PC-9 (cell line): ENCODE results near the gene CENPV. TPM values are rescaled to one million over a fixed set of nuclear protein-coding genes. Genes with fewer than 3 reads are reported as not detected.

Experiments used
- BruUV-seq: library from RNA; stranded (reverse); fragments of 400-500 nt; replicated peaks from 2 replicates; lab custom pipeline; 2021; lab: Mats Ljungman, UMichigan
- CTCF ChIA-PET: fragments of 300-600 bp; sonication (Branson Sonifier 250); formaldehyde crosslinking; loops from one replicate; lab custom pipeline; 2022; ENCODE audit warnings: antibody characterized with exemption; lab: Charles Lee
- POLR2A ChIA-PET: fragments of 300-600 bp; sonication (Branson Sonifier 250); formaldehyde crosslinking; loops from one replicate; lab custom pipeline; 2022; ENCODE audit warnings: antibody characterized with exemption; ENCODE audit not compliant: unreplicated experiment; lab: Charles Lee
- DNase-seq, 2 experiments: peaks; one replicate each; pipeline versions ENCODE4 v3.0.0 to v3.0.0-alpha.2; 2015 to 2022; ENCODE audit warnings: mixed read lengths in 1 of 2
- H2AFZ ChIP-seq: fragments of 200-600 bp; sonication (generic); 2 replicates; pipeline ENCODE4 v1.8.1; 2017; ENCODE audit warnings: antibody characterized with exemption
- H3F3A ChIP-seq: fragments of 200-600 bp; sonication (generic); 2 replicates; pipeline ENCODE4 v1.8.1; 2017; ENCODE audit warnings: antibody characterized with exemption, mild to moderate bottlenecking, low read depth; ENCODE audit not compliant: insufficient read depth
- H3K27ac ChIP-seq: fragments of 200-600 bp; sonication (generic); 2 replicates; pipeline ENCODE4 v1.6.1; 2016; ENCODE audit warnings: mixed run types
- H3K27me3 ChIP-seq: fragments of 200-600 bp; sonication (generic); 2 replicates; pipeline ENCODE4 v1.6.1; 2016; ENCODE audit warnings: low read depth, mixed run types; ENCODE audit not compliant: insufficient read depth
- H3K36me3 ChIP-seq: fragments of 200-600 bp; sonication (generic); 2 replicates; pipeline ENCODE4 v1.6.1; 2016; ENCODE audit warnings: low read depth, mixed run types
- H3K4me1 ChIP-seq: fragments of 200-600 bp; sonication (generic); replicated peaks from 2 replicates; pipeline ENCODE4 v1.6.1; 2016; ENCODE audit warnings: mixed run types; ENCODE audit not compliant: insufficient read depth
- H3K4me2 ChIP-seq: fragments of 200-600 bp; sonication (generic); 2 replicates; pipeline ENCODE4 v1.6.1; 2017; ENCODE audit warnings: mixed run types
- H3K4me3 ChIP-seq: fragments of 200-600 bp; sonication (generic); 2 replicates; pipeline ENCODE4 v1.6.1; 2016; ENCODE audit warnings: mixed run types
- H3K79me2 ChIP-seq: fragments of 200-600 bp; sonication (generic); 2 replicates; pipeline ENCODE4 v1.6.1; 2017; ENCODE audit warnings: low read depth, mixed run types
- H3K9me2 ChIP-seq: fragments of 200-600 bp; sonication (generic); 2 replicates; pipeline ENCODE4 v1.8.1; 2017; ENCODE audit warnings: mild to moderate bottlenecking; ENCODE audit not compliant: insufficient read depth
- H3K9me3 ChIP-seq: fragments of 200-600 bp; sonication (generic); 2 replicates; pipeline ENCODE4 v1.8.1; 2016; ENCODE audit warnings: low read depth; ENCODE audit not compliant: insufficient read depth
- H4K20me1 ChIP-seq: fragments of 200-600 bp; sonication (generic); 2 replicates; pipeline ENCODE4 v1.8.1; 2017; ENCODE audit not compliant: insufficient read depth
- EZH2 ChIP-seq: fragments of 200-600 bp; sonication (generic); IDR thresholded peaks from 2 replicates; pipeline ENCODE4 v1.8.0; 2017; ENCODE audit warnings: antibody characterized with exemption, low read depth
- intact Hi-C: fragments of 100-400 bp; cut with micrococcal nuclease; formaldehyde crosslinking; loops from one replicate; pipeline ENCODE4 v1.10.0; 2022; ENCODE audit not compliant: unreplicated experiment
- total RNA-seq: library from RNA; stranded (reverse); gene quantifications from 2 replicates; pipeline ENCODE4 v1.2.3, GENCODE V29; 2021
- TF ChIP-seq, protein P1 (sequence below): fragments of 200-600 bp; sonication (generic); conservative IDR thresholded peaks from 2 replicates; pipeline ENCODE4 v1.6.1; 2017; ENCODE audit warnings: mixed run types, antibody characterized with exemption, mild to moderate bottlenecking, moderate library complexity

The CENPV gene
- total RNA-seq, 1 experiment from 2014 or later = 12.6 TPM

GRCh38 chr17:16361874-16362273 is 8.6 kb upstream of the CENPV start:
- TF ChIP-seq EZH2 = no peak
- TF ChIP-seq, protein P1, sequence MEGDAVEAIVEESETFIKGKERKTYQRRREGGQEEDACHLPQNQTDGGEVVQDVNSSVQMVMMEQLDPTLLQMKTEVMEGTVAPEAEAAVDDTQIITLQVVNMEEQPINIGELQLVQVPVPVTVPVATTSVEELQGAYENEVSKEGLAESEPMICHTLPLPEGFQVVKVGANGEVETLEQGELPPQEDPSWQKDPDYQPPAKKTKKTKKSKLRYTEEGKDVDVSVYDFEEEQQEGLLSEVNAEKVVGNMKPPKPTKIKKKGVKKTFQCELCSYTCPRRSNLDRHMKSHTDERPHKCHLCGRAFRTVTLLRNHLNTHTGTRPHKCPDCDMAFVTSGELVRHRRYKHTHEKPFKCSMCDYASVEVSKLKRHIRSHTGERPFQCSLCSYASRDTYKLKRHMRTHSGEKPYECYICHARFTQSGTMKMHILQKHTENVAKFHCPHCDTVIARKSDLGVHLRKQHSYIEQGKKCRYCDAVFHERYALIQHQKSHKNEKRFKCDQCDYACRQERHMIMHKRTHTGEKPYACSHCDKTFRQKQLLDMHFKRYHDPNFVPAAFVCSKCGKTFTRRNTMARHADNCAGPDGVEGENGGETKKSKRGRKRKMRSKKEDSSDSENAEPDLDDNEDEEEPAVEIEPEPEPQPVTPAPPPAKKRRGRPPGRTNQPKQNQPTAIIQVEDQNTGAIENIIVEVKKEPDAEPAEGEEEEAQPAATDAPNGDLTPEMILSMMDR = no peak
- H3K9me2 ChIP-seq = no peaks in the 10 kb centered on the region
- ChIA-PET POLR2A (no interaction called here), CTCF (no interaction called here)
- intact Hi-C loops = loop anchor here (2.0 to 10.0 kb wide), 2 partner anchors 159 to 223 kb away; no protein-coding TSS in a partner anchor
- no peaks in the 10 kb centered on the region for H3K9me3 ChIP-seq
- no peaks in the 10 kb centered on the region for H3K79me2 ChIP-seq
- no peak overlapping the region for H3K4me2 ChIP-seq
- H2AFZ ChIP-seq = no peak overlapping the region
- no peaks in the 10 kb centered on the region for H3K27me3 ChIP-seq
- H3K4me1 ChIP-seq = no peaks in the 10 kb centered on the region
- H3K36me3 ChIP-seq = no peaks in the 10 kb centered on the region
- no peak overlapping the region for H3K27ac ChIP-seq
- H3K4me3 ChIP-seq = no peak overlapping the region
- no peak for DNase-seq
- H4K20me1 ChIP-seq = no peaks in the 10 kb centered on the region
- BruUV-seq = no TSS peak
- H3F3A ChIP-seq = no peaks in the 10 kb centered on the region

DNA sequence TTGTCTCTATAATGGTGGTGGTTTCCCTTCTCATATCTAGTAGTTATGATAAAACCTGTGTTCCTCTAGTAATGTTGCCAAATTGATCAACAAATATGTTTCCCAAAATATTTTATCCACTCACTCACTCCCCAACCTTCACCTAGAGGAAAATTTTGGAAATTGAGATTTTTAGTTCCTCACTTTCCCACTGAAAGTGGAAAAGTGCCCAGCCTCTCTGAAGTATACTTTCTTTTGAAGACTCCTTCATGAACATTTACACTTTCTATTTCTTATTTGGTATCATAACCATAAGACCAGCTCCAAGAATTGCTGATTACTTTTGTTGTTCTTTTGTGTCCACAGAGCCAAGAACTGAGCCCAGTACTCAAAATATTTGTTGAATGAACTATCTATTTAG is 5.1 kb upstream of the CENPV start:
- POLR2A ChIA-PET = no interaction called here
- DNase-seq = no peak
- H3K9me3 ChIP-seq = no peaks in the 10 kb centered on the region
- TF ChIP-seq, protein P1 = no peak
- no peak for TF ChIP-seq EZH2
- intact Hi-C loops = no loop called here
- H3K27me3 ChIP-seq = no peaks in the 10 kb centered on the region
- H3K79me2 ChIP-seq = no peaks in the 10 kb centered on the region
- H4K20me1 ChIP-seq = no peaks in the 10 kb centered on the region
- H3K36me3 ChIP-seq = no peaks in the 10 kb centered on the region
- H3K4me3 ChIP-seq = no peak overlapping the region
- CTCF ChIA-PET = no interaction called here
- no peak overlapping the region for H2AFZ ChIP-seq
- H3K27ac ChIP-seq = no peak overlapping the region
- BruUV-seq = no TSS peak
- H3K9me2 ChIP-seq = no peaks in the 10 kb centered on the region
- no peaks in the 10 kb centered on the region; the same call in 1 of the 2 replicates for H3F3A ChIP-seq
- H3K4me2 ChIP-seq = no peak overlapping the region
- no peaks in the 10 kb centered on the region for H3K4me1 ChIP-seq

DNA sequence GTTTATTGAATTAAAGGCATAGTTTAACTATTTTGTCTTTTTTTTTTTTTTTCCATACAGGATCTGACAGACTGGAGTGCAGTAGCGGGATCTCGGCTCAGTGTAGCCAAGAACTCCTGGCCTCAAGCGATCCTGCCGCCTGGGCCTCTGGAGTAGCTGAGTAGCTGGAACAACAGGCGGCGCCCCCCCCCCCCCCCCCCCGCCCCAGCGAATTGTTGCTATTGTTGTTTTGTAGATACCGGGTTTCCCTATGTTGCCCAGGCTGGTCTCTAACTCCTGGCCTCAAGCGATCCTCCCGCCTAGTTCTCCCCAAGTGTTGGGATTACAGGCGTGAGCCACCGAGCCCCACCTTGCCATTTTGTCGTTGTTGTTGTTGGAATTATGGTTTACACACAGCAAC is 1.3 kb upstream of the CENPV start:
- H2AFZ ChIP-seq = no peak overlapping the region
- H3K4me1 ChIP-seq = peaks cover 10% of the 10 kb centered on the region
- CTCF ChIA-PET = interaction anchor here (0.7 to 1.2 kb wide), 2 partner anchors 9 to 54 kb away, joined by 3 to 5 read pairs; no protein-coding TSS in a partner anchor
- no peaks in the 10 kb centered on the region for H3K36me3 ChIP-seq
- H3K79me2 ChIP-seq = peaks cover 13% of the 10 kb centered on the region
- H3K9me3 ChIP-seq = no peaks in the 10 kb centered on the region
- POLR2A ChIA-PET = no interaction called here
- H3K27ac ChIP-seq = no peak overlapping the region
- H4K20me1 ChIP-seq = no peaks in the 10 kb centered on the region
- H3K27me3 ChIP-seq = no peaks in the 10 kb centered on the region
- BruUV-seq = no TSS peak
- H3K9me2 ChIP-seq = no peaks in the 10 kb centered on the region
- intact Hi-C loops = loop anchor here (5.0 kb wide), 2 partner anchors 67 to 137 kb away; partner anchors contain the start of genes NCOR1 and PIGL
- TF ChIP-seq, protein P1 = no peak
- TF ChIP-seq EZH2 = no peak
- no peaks in the 10 kb centered on the region; the same call in 1 of the 2 replicates for H3F3A ChIP-seq
- DNase-seq = no peak
- no peak overlapping the region for H3K4me3 ChIP-seq
- no peak overlapping the region for H3K4me2 ChIP-seq
